Kidney epithelial cell (primary cell): Measurements from ENCODE around the gene STIM2. TPM values are rescaled to one million over a fixed set of nuclear protein-coding genes. Genes with fewer than 3 reads are reported as not detected.

Source experiments
- DNase-seq: peaks from one replicate; pipeline ENCODE4 v3.0.0-alpha.2; 2010; ENCODE audit warnings: low read depth
- H3K27me3 ChIP-seq: 2 replicates; pipeline ENCODE4 v1.6.0; 2011; ENCODE audit warnings: low read length; ENCODE audit not compliant: control insufficient read depth, insufficient read depth
- H3K36me3 ChIP-seq: 2 replicates; pipeline ENCODE4 v1.5.1; 2011; ENCODE audit warnings: low read length; ENCODE audit not compliant: control insufficient read depth, insufficient read depth
- H3K4me3 ChIP-seq: 2 replicates; pipeline ENCODE4 v1.5.1; 2011; ENCODE audit warnings: low read depth, mild to moderate bottlenecking, control low read depth, low read length
- total RNA-seq: library from RNA; depleted of rRNA; stranded (reverse); fragments of >200 nt; gene quantifications from 2 replicates; pipeline ENCODE4 v1.2.3, GENCODE V29; 2015
- TF ChIP-seq, protein P1 (sequence below): IDR thresholded peaks from 2 replicates; pipeline ENCODE4 v1.5.1; 2011; ENCODE audit warnings: mild to moderate bottlenecking, moderate library complexity, low read length, control low read depth, inconsistent platforms; ENCODE audit not compliant: insufficient read depth, poor library complexity, severe bottlenecking

The STIM2 gene
- total RNA-seq, 1 donor from 2014 or later, result 12.0 TPM

DNA sequence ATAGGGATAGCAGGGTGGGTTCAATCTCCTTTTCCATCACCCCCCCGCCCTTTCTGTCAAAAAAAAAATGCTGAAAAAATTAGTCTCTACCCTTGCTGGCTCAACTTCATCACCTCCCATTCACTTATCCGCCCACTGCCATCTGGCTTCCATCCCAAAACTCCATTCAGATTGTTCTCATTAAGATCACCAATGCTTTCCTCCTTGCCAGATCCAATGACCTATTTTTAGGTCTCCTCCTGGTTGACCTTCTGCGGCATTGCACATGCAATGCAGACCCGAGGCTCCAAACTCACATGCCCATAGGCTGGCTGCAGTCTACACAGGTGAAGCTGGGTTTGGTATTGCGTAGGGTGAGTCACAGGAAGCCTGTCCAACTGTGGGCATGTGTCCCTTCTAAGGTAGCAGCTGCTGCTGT, 21.1 kb upstream of the STIM2 start:
- no peaks in the 10 kb centered on the region for H3K36me3 ChIP-seq
- DNase-seq, result no peak
- H3K4me3 ChIP-seq, result no peak overlapping the region
- TF ChIP-seq, protein P1, sequence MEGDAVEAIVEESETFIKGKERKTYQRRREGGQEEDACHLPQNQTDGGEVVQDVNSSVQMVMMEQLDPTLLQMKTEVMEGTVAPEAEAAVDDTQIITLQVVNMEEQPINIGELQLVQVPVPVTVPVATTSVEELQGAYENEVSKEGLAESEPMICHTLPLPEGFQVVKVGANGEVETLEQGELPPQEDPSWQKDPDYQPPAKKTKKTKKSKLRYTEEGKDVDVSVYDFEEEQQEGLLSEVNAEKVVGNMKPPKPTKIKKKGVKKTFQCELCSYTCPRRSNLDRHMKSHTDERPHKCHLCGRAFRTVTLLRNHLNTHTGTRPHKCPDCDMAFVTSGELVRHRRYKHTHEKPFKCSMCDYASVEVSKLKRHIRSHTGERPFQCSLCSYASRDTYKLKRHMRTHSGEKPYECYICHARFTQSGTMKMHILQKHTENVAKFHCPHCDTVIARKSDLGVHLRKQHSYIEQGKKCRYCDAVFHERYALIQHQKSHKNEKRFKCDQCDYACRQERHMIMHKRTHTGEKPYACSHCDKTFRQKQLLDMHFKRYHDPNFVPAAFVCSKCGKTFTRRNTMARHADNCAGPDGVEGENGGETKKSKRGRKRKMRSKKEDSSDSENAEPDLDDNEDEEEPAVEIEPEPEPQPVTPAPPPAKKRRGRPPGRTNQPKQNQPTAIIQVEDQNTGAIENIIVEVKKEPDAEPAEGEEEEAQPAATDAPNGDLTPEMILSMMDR, result no peak
- H3K27me3 ChIP-seq, result no peaks in the 10 kb centered on the region

DNA sequence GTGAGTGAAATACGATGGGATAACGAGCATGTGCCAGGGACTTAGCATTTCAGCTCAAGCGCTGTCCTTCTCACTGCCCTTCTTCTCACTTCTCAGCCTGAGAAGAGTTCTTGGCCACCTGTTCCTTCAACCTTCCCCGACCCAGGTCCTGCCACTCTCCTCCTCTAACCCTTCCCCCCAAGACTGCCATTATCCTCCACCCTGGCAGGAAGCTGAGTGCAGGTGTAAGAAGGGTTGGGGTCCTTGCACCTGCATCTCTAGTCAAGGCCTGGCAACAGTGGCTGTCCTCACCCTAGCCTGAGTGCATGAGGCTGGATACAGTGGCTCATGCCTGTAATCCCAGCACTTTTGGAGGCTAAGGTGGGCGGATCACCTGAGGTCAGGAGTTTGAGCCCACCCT, 19.9 kb upstream of the STIM2 start:
- DNase-seq, result no peak
- Histone ChIP-seq H3K27me3 (no peaks in the 10 kb centered on the region), H3K4me3 (no peak overlapping the region), H3K36me3 (no peaks in the 10 kb centered on the region)
- TF ChIP-seq, protein P1, result no peak

DNA sequence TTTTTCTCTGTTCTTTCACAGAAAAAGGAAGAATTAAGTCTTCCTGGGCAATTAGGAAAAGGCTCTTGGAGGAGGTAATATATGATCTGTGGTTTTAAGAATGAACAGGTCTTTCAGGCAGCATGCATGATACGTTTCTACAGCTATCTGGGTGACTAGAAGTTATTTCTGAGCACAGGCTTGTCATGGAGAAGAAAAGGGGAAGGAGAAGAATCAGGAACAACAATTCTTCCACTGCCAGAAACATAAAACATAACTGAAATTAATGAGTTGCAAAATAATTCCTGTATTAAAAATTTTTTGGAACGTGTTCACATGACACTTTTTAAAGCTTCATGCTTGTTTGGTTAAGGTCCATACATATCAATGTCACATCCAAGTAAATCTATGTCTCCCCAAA, 17.7 kb upstream of the STIM2 start:
- Histone ChIP-seq H3K36me3 (no peaks in the 10 kb centered on the region), H3K27me3 (no peaks in the 10 kb centered on the region), H3K4me3 (no peak overlapping the region)
- TF ChIP-seq, protein P1, result no peak
- no peak for DNase-seq

DNA sequence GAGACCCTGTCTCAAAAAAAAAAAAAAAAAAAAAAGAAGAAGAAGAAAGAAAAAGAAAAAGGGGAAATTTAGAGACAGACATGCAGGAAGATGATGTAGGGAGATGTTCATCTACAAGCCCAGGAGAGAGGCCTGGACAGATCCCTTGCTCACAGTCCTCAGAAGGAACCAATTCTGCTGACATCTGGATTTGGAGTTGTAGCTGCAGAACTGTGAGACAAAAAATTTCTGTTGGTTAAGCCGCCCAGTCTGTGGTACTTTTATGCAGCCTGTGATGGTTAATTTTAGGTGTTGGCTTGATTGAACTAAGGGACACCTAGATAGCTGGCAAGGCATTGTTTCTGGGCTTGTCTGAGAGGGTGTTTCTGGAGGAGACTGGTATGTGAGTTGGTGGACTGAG, 10.1 kb upstream of the STIM2 start:
- DNase-seq, result no peak
- no peak overlapping the region for H3K4me3 ChIP-seq
- TF ChIP-seq, protein P1, result no peak
- no peaks in the 10 kb centered on the region for H3K27me3 ChIP-seq
- H3K36me3 ChIP-seq, result no peaks in the 10 kb centered on the region

DNA sequence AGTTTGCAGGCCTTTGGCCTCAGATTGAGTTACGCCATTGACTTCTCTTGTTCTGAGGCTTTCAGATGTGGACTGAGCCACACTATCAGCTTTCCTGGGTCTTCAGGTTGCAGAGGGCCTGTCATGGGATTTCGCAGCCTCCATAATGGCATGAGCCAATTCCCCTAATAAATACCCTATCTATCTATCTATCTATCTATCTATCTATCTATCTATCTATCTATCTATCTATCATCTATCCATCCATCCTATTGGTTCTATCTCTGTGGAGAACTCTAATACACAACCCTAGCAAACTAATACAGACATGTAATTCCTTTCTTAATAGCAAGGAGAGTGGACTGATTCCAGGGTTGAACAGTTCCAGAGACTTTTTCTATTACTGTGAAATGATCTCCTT, 9.5 kb upstream of the STIM2 start:
- TF ChIP-seq, protein P1, result no peak
- Histone ChIP-seq H3K27me3 (no peaks in the 10 kb centered on the region), H3K4me3 (no peak overlapping the region), H3K36me3 (no peaks in the 10 kb centered on the region)
- no peak for DNase-seq

DNA sequence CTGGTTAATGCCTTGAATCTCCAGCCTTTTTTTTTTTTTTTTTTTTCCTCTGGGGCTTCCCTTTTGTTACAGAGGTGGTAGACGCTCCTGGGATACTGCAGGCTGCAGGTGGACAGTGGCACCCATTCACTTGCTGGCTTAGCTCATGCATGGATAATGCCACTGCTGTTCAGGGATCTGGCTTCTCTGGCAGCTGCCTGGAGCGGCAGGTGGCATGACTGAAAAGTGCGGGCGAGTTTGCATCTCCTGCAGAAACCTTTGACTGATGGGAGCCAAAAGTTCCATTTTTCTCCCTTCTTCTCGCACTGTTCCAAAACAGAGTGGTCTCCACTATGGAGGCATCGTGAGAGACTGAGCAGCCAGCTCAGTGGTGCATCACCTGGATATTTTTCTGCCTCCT, 5.9 kb upstream of the STIM2 start:
- TF ChIP-seq, protein P1, result no peak
- DNase-seq, result no peak
- Histone ChIP-seq H3K36me3 (no peaks in the 10 kb centered on the region), H3K27me3 (no peaks in the 10 kb centered on the region), H3K4me3 (no peak overlapping the region)
